Stimulated activated CD8-positive, alpha-beta memory T cell treated with anti-CD3 and anti-CD28 coated beads, Interleukin-12 subunit alpha, Interleukin-12 subunit beta, amount 100 ng/mL, for 4 hours (primary cell): ENCODE data around the gene CACNA2D2.

Experiments used
- DNase-seq: peaks from one replicate; pipeline ENCODE4 v3.0.0-alpha.2; 2020; ENCODE audit warnings: low read depth

Gene CACNA2D2

DNA sequence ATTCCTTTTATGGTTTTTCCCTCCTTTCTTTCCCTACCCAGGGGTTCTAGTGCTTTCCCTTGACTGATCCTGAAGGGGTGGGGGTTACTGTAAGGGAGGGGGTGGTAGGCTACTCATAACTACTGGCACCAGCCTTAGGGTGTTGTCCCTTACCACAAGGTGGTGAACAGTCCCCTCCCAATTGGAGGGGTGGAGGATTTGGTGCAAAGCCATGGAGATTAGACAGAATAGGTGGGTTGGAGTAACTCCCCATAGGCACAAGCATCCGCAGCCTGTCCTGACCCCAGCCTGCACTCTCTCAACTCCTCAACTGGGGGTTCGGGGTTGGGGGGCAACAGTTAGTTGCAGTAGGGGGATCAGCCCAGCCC lies 178.3 kb downstream of the CACNA2D2 start:
- no peak for DNase-seq

- DNase-seq: peak; percentile 29
These were observed 178.9 kb downstream of the CACNA2D2 start for GRCh38 chr3:50324351-50325112.

- DNase-seq: no peak
These were observed 179.7 kb downstream of the CACNA2D2 start for GRCh38 chr3:50323614-50324199.

GRCh38 chr3:50323092-50323600 lies 180.3 kb downstream of the CACNA2D2 start:
- DNase-seq: no peak

GRCh38 chr3:50322386-50323091 lies 180.9 kb downstream of the CACNA2D2 start, which contains the start of gene HYAL2:
Gene HYAL2, minus strand, starts transcription at chr3:50322745. Its CDS starts 2,256 bp downstream, at chr3:50320489.
- no peak for DNase-seq

DNA sequence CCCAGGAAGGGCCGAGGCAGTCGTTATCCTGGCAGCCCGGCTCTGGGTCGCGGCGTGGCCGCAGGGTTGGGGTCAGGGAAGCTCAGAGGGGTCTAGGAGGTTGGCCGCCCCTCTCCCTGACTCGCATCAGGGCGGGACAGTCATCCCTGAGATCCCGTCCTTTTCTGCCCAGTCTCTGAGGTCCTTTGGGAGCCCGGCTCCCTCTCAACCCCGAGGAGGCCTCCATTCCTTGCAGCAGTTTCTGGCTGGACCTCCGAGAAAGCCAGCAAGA lies 181.4 kb downstream of the CACNA2D2 start:
- no peak for DNase-seq

DNA sequence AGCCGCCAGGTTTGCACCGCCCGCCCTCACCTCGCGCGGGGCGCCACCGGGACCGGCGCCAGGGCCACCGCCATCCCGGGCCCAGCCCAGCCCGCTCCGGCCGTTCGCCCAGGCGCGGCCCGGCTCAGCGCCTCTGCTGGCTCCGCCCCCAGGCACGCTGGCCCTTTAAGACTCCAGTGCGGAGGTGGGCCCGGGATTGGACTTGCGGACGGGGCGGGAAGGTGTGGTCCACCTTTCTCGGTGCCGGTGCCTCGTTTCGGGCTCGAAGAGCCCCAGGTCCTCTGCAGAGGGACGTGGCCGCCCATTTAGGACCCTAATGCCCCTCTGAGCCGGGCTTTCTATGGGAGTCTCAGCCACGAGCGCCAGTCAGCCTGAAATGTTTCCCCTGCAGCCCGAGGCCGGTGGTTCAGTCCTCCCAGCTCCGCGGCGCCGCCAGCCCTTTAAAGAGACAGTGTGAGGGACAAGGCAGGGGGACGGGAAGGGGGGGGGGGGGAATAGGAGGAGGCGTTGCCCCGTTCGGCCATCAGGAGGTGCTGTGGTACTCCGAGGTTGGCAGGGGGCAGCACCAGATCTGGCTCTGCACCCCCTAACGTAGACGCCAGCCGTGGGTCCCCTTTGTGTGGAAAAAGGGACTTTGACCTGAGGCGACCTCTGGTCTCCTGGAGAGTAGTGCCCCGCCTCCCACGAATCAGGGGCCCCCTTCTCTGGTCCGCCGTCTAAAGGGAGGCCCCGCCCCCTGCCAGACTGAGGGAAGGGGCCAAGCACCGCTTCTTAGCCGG lies 181.9 kb downstream of the CACNA2D2 start:
- DNase-seq: peak; percentile 74

DNA sequence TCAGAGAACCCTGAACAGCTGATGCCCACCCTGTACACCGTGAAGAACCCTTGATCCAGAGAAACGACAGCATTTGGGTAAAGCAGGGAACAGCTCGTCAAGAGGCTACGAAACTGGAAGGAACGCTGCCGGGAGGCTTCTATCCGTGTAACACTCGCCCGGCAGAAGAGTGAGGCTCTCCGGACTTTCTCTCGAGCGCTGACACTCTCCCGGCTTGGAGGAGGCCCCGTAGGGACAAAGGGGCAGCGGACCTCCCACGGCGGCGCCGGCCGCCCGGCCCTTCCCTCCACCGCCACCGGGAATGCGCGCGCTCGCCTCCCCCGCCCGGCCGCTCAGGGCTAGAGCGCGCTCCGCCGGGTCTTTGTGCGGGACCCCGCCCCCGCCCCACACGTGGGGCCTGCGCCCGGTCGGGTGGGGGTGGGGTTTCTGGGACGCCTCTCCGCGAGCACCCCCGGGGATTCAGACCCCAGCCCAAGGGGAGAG lies 182.5 kb downstream of the CACNA2D2 start:
- DNase-seq: no peak

DNA sequence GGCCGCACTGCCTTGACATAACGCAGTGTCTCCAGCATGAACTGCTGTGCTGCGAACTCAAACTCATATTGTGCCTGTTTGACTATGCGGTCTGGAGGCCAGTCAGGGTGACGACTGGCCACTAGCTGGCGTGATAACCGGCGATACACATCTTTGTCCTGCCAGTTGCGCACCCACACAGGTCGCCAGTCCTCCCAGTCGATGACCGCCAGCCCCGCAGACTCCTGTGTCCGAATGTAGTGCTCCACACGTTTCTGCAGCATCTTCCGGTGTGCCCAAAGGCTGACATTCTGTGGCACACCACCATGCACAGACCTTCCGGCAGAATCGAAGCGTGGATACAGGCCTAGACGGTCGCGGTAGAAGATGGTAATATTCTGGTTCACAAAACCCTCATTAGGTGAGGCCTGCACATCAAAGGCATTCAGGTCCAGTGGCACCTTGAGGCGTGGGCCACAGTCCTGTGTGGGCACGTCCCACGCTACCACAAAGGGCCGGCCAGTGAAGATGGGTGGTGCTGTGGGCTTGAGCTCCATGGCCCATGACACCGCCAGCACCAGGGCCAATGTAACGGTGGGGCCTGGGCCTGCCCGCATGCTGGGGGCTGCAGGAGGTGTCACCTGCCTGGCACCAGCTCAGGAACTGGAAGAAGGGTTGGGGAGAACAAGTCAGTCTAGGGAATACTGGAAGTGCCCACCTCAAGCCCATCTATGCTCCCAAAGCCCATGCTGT lies 183.4 kb downstream of the CACNA2D2 start:
- DNase-seq: no peak

DNA sequence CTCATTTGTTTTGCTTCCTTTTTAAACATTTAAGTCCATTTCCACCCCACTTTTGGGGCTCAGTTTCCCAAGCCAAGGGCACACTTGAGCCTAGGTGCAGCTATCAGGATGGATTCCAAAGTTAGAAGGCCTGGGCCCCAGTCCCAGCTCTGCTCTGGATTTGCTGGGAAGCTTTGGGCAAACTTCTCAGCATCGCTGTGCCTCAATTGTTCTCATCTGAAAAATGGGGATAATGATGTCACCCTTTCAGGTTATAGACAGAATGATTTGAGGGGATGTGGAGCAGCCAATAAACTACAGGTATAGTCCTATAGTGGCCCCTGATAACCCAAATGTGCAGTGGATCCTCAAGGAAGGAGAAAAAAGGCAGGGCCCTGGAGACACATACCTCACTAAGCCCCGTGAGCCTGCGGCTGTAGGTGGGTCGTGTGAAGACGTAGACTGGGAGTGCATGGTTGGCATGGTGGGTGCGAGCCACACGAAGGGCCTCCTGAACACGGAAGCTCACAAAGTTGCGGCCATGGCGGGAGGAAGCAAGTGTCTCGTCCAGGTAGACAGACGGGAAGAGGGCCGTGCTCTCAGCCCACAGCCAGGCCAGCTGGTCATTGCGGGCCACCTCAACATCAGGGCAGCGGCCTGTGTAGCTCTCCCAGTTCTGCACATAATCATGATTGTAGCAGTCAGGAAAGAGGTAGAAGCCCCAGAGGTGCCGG lies 184.1 kb downstream of the CACNA2D2 start:
- no peak for DNase-seq

GRCh38 chr3:50318615-50319014 lies 184.8 kb downstream of the CACNA2D2 start:
- no peak for DNase-seq

DNA sequence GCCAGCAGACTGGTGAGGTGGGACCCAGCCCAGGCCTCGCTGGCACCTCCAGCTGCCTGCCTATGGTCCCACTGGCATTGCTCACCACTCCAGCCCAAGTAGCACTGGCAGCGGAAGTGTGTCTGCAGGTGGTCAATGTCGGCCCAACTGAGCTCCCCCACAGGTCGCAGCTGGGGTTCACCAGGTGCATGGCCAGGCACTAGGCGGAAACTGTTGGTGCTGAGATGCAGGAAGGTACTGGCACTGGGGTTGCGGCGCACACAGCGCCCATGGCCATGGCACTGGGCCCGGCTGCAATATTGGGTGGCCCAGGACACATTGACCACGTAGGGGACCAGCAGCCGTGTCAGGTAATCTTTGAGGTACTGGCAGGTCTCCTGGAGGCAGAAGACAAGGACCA lies 185.3 kb downstream of the CACNA2D2 start:
- DNase-seq: no peak

- DNase-seq: no peak
These were observed 186.1 kb downstream of the CACNA2D2 start for GRCh38 chr3:50317300-50317699.

DNA sequence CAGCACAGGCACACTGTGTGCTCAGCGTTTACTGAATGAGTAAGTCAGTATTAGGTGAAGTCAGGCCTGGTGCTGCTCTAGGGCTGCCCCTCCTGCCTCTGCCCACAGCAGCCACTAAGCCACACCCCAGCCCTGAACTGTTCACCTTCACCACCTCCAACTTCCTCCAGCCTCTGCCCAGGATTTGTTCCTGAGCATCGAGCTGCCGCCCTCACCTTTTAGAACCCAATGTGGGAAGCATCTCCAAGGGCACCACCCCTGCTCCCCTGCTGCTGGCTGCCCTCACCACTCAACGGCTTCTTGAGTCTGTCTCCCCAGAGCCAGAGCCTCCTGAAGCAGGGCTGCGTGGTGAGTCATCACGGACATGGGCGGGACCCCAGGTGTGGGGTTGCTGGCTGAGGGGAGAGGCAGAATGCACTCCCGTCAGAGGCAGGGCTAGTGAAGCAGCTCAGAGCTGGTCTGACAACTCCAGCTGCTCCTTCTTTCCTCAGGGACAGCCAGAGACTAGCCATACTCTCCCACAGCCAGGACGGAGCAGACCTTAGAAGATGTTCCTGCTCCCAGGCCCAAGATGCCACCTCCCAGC lies 186.7 kb downstream of the CACNA2D2 start:
- peak; percentile 63 for DNase-seq

DNA sequence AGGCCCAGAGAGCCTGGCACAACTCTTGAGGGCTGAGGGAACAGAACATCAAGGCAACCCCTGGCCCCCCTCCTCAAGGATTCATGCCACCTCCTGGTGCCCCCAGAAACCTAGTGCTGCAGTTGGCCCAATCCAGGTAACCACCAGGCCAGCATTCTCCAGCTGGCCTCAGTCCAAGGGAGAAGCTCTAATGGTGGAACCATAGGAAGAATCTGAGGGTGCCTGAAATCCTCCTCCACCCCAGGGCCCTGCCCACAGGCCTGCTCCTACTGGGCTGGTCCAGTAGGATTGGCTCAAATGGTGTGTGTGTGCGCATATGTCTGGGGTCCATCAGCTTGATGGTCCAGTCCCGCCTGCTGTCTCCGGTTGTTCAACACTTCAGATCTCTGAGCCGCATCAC lies 188.6 kb downstream of the CACNA2D2 start:
- DNase-seq: no peak

GRCh38 chr3:50314342-50314741 lies 189.1 kb downstream of the CACNA2D2 start:
- no peak for DNase-seq
